ENCODE measurements around the gene ATOH1. TPM values are rescaled to one million over a fixed set of nuclear protein-coding genes. Genes with fewer than 3 reads are reported as not detected.

ATOH1 gene, protein sequence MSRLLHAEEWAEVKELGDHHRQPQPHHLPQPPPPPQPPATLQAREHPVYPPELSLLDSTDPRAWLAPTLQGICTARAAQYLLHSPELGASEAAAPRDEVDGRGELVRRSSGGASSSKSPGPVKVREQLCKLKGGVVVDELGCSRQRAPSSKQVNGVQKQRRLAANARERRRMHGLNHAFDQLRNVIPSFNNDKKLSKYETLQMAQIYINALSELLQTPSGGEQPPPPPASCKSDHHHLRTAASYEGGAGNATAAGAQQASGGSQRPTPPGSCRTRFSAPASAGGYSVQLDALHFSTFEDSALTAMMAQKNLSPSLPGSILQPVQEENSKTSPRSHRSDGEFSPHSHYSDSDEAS
- total RNA-seq = not detected

DNA sequence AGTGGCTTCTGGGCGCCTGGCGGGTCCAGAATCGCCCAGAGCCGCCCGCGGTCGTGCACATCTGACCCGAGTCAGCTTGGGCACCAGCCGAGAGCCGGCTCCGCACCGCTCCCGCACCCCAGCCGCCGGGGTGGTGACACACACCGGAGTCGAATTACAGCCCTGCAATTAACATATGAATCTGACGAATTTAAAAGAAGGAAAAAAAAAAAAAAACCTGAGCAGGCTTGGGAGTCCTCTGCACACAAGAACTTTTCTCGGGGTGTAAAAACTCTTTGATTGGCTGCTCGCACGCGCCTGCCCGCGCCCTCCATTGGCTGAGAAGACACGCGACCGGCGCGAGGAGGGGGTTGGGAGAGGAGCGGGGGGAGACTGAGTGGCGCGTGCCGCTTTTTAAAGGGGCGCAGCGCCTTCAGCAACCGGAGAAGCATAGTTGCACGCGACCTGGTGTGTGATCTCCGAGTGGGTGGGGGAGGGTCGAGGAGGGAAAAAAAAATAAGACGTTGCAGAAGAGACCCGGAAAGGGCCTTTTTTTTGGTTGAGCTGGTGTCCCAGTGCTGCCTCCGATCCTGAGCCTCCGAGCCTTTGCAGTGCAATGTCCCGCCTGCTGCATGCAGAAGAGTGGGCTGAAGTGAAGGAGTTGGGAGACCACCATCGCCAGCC is at the start of gene ATOH1:
TSS of gene ATOH1 (plus strand) at position 422 of the 663 bp plus-strand sequence. CDS start at position 596, 174 bp downstream.
- DNase-seq = no peak

DNA sequence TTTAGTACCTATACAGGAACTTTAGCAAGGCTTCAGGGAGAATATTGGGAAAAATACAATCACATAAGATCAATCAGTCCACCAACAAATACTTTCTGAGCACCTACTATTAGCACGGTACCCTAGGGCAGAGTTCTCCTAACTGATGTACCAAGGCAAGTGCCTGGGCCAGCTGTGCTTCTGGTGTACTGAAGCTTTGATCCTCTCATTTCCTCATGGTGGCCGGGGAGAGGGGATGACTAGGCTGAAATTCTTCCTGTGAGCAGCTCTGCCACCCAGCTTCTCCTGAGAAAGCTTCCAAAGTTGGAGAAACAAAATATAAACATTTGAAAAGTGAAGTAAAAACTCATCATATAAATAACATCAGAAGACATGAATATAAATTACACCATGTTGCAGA is 49.3 kb upstream of the ATOH1 start:
- no peak for DNase-seq

DNA sequence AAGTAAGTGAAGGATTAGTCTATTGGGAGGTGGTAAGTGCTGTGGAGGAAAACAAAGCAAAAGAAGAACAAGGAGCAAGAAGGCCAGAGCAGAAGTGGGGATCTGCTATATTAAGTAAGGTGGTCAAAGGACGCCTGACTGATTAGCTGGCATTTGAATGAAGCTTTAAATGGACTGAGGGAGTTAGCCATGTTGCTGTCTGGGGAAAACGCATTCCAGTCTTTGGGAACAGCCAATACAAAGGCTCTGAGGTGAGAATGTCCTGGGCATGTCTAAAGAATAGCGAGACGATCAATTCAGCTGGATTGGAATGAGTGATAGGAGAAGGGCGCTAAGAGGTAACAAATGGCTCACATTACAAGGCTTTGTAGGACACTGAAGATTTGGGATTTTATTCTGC is 48.5 kb upstream of the ATOH1 start:
- no peak for DNase-seq

DNA sequence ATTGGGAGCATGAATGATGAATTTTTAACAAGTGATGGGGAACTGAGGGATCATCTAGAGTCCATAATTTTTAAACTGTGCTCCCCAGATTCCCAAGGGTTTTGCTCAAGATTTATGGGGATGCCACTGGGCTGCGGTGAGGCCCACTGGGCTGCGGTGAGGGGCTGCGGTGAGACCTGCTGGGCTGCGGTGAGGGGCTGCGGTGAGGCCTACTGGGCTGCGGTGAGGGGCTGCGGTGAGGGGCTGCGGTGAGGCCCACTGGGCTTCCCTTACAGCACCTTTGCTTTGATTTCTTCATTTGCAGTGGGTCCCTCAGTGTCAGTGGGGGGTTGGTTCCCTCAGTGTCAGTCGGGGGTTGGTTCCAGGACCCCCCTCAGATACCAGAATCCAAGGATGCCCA is 47.4 kb upstream of the ATOH1 start:
- DNase-seq = no peak

DNA sequence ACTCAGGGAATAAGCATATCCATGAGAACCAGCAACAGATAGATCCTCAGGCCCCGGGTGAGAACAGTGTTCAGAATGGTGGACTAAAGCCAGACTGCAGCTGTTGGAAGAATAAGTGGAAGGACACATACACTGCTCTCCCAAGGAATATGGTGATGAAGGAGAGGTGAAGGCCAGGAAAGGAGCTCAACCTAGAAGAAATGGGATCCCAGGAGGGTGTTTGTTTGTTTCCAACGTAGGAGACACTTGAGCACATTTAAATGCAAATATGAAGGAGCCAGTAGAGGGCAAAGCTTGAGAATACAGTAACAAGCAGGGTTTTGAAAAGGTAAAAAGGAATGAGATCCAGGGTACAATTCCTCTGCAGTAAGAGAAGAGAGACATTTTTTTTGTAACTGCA is 42.4 kb upstream of the ATOH1 start:
- no peak for DNase-seq

DNA sequence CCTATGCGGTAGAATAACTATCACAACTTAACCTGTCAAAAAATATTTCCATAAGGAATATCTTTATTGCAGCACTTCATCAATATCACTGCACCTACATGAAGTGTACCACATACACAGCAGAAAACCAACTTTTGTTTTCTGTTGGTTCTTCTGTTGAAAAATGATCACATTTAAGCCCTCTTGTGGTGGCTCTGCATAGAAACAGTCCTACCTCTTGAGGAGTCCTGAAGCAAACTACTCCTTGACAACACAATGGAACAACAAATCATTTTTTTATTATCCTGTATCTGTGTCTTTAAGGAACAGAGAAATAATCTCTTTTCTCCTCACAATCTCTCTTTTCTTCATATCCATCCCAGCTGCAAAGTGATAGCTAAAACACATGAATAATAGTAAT is 39.8 kb upstream of the ATOH1 start:
- no peak for DNase-seq

DNA sequence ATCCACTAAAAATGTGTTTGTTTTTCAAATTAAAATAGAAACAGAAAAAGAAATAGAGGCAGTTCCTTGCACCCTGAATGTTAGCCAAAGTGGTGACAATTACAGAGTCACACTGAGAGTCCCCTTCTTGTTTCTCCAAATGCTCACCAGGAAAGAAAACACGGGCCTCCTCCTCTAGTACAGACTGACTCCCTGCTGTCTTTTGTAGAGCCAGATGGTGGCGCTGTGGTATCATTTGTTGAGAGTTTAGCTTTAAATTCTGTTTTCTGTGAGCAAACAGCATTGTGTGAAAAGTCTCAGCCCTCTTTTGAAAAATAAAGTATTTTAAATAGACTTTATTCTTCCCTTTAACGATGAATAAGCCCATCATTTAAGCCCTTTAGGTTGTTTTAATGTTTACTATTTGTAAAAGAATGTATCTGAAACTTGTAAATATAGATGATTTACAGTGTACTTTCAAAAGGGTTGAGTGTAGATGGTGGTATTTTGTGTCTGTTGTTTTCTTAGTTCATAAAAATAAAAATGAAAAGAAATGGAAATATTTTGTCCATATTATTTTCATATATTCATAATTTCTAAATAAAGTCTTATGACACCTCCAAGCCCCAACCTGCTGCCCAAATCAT is 36.9 kb upstream of the ATOH1 start:
- no peak for DNase-seq

DNA sequence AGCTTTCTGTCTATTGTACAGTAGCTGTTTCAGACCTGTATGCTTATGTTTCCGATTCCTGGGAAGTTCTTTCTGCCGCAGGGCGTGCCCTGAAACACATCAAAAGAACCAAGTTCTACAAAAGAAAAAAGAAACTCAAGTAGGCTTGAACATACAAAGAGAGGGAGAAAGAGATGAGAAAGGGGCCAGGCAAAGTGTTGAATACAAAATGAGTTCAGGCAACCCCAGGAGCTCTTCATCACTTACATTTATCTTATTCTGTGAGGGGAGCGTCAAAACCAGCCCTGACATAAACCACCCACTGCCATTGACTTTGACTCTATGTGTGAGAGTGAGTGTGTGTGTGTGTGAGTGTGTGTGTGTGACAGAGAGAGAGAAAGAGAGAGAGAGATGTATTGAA is 26.5 kb upstream of the ATOH1 start:
- DNase-seq = no peak

DNA sequence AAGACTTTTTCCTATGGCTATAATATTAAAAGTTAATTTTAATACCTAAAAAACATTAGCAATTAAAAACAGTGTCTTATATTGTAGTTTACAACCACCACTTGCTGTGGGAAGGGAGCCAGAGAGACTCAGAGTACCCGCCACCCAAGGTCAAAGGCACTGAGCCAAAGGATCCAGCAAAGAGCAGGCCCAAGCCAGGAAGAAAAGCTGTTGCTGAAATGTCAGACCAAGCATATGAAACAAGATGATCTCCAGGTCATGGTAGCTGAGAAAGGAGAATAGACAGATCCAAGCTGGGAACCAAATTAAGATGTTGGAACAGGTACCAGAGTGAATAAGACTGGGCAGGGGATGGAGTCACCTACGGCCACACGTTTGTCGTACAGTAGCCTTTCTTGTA is 18.8 kb upstream of the ATOH1 start:
- DNase-seq = no peak

DNA sequence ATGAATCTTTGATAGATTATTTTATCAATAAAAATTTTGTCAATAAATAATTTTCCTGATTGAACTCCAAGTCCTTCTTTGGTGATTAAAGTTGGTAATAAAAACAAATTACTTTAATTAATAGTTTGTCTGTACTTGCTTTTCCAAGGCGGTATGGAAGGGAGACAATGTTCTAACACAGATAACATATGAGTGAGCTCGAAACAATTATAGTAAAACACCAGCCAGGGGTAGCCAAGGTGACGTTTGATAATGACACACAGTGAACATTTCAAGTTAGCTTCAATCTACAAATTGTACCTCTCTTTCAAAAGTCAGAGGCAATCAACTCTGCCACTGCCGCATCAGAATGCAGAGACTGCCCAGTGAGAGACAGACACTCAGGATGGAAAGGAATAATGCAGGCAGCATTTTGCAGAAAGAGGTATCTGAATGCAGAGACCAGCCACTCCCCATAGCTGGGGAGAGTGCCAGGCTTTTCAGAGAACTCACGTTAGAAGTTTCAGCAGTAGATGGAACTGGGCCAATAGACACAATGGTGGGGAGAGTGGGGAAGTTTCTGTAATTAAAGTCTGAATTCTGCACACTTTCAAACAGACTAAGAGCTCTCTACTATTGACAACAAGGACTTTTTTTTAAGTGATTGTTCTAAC is 18.1 kb upstream of the ATOH1 start:
- no peak for DNase-seq

DNA sequence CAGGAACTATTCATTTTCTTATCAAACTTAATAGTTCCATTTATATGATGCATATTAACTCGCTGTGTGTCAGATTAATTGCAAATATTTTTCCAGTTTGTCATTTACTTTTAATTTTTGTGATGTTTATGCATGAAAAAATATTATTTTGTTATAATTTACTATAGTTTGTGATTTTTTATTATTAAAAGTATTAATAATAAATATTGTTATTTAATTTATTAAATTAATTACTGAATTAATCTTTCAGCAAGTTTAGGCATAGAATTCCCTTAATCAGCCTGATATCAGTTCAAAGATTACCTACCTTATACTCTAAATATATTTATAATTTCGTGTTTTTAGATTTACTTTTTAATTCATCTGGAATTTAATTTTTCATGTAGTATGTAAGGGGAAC is 15.5 kb upstream of the ATOH1 start:
- DNase-seq = no peak

DNA sequence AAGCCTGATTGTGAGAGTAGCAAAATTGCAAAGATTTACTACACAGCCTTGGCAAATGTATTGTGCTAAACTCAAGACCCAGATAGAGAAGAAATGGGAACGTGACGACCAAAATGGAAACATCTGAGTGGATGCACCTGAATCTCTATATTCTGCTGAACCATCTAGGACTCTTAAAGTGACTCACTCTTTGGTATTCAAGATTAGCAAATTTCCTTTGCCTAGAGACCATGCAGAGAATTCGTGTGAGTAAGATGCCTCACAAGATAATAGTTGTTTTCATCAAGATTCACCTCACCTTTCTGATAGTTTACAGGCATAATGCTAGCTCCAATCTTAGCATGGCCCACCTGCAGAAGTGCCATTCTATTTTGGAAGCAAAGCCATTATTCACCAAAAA is 14.4 kb upstream of the ATOH1 start:
- no peak for DNase-seq

DNA sequence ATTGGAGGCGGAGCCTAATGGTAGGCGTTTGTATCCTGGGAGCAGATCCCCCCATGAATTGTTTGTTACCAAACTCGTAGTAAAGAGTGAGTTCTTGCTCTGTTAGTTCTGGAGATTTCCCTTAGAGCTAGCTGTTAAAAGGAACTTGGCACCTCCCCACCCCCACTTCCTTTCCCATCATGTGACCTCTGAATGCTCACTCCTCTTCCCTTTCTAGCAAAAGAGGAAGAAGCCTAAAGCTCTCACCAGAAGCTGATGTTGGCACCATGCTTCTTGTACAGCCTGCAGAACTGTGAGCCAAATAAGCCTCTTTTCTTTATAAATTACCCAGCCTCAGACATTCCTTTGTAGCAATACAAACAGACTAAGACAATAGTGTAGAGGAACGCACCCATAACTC is 13.8 kb upstream of the ATOH1 start:
- DNase-seq = no peak

DNA sequence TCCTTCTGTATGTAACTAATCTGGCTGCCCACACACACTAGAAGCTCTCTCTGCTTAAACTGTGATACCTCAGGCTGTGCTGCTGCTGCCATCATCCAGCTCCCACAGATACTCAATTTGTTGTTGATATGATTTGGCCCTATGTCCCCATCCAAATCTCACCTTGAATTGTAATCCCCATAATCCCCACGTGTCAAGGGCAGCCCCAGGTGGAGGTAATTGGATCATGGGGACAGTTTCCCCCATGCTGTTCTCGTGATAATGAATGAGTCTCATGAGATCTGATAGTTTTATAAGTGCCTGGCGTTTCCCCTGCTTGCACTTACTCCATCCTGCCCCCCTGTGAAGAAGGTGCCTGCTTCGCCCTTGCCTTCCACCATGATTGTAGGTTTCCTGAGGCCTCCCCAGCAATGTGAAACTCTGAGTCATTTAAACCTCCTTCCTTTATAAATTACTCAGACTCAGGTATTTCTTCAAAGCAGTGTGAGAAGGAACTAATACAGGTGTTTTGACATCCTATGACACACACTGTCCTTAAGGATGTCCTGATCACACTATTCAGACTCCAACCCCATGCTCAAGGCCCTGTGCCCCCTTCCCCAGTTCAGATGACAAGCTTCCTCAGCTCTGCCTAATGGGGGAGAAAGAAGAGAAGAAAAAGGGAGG is 2.9 kb upstream of the ATOH1 start:
- no peak for DNase-seq

DNA sequence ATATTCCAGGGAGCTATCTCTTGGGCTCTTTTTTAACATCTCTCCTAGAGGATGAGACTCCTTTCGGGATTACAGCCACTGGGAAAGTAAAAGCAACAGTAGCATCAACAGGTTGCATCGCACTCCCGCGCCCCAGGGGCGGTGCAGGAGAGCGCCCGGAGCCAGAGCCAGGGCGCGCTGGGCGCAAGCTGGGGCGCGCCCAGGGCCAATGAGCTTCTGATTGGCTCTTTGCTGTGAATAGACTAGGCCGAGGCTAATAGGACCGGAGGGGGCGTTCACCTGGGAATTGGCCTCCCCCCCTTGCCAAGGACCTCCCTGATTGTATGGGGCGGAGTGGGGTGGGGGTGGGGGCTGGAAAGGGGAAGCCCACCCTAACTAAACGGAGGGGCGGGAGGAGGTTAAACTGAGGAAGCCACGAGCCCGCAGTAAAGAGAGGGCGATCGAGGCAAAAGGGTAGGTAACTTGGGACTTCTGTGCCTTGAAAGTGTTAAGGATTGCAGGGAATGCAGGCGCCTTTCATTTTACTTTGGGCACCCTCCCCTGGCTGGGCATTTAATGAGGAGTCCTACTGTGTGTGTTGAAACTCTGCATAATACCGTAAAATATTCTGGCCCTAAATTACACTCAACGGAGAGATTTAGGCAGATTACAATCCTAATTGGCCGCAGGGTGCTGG is 1.1 kb upstream of the ATOH1 start:
- no peak for DNase-seq

DNA sequence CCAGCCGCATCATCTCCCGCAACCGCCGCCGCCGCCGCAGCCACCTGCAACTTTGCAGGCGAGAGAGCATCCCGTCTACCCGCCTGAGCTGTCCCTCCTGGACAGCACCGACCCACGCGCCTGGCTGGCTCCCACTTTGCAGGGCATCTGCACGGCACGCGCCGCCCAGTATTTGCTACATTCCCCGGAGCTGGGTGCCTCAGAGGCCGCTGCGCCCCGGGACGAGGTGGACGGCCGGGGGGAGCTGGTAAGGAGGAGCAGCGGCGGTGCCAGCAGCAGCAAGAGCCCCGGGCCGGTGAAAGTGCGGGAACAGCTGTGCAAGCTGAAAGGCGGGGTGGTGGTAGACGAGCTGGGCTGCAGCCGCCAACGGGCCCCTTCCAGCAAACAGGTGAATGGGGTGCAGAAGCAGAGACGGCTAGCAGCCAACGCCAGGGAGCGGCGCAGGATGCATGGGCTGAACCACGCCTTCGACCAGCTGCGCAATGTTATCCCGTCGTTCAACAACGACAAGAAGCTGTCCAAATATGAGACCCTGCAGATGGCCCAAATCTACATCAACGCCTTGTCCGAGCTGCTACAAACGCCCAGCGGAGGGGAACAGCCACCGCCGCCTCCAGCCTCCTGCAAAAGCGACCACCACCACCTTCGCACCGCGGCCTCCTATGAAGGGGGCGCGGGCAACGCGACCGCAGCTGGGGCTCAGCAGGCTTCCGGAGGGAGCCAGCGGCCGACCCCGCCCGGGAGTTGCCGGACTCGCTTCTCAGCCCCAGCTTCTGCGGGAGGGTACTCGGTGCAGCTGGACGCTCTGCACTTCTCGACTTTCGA is 654 bp downstream of the ATOH1 start:
- no peak for DNase-seq

DNA sequence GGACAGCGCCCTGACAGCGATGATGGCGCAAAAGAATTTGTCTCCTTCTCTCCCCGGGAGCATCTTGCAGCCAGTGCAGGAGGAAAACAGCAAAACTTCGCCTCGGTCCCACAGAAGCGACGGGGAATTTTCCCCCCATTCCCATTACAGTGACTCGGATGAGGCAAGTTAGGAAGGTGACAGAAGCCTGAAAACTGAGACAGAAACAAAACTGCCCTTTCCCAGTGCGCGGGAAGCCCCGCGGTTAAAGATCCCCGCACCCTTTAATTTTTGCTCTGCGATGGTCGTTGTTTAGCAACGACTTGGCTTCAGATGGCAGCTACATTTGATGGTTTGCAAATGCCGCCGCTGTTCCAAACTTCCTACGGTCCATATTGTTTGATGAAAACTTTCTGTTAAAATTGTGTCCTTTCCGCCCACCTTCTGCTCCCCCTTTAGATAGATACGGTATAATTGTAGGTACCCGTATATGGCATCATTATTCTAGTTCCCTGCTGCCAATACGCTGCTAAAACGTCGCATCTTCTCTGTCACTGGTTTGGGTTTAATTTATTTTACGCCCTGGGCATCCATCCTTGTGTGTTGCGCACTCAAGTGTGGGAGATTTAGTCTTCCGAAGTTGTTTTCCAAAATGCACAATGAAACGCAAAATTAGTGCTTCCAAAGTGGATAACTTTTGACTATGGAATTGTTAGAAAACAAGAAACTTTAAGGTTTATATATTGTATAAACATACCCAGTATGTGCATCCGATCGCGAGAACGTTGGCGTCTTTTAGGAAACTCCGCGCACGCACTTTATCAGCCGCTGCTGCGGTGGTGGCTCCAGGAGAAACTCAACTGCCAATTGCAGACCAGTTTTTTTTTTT is 1.5 kb downstream of the ATOH1 start:
- DNase-seq = no peak

DNA sequence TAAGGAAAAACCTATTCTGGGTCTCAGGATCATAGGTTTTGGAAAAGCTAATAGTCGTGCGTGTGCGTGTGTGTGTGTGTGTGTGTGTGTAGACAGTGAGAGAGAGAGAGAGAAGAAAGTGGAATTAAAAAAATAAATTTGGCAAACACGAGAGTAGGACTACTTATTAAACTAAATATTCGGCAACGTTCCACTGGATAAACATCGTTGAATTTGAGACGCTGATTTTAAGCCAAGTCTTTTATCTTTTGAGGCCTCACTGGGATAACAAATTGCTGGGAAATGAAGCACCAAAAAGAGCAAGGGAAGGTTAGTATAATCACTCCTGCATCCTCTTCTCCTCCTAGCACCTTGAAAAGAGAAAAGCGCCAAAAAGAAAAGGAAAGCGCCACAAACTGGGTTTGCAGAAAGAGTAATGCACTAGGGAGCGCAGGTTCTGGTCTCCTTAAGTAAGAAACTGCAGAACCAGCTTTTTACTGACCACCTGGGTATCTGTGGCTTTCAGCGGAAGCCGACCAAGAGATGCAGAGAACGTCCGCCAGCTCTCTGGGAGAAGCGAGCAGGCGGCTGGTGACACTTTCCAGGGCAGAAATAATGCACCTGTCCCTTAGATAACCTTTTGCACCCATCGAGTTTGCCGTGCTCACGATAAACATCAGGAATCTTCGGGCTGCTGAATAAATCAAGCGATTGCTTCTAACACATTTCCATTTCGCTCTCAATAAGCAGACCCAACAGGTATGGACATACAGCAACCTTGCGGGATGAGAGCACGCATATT is 3.4 kb downstream of the ATOH1 start:
- DNase-seq = no peak

DNA sequence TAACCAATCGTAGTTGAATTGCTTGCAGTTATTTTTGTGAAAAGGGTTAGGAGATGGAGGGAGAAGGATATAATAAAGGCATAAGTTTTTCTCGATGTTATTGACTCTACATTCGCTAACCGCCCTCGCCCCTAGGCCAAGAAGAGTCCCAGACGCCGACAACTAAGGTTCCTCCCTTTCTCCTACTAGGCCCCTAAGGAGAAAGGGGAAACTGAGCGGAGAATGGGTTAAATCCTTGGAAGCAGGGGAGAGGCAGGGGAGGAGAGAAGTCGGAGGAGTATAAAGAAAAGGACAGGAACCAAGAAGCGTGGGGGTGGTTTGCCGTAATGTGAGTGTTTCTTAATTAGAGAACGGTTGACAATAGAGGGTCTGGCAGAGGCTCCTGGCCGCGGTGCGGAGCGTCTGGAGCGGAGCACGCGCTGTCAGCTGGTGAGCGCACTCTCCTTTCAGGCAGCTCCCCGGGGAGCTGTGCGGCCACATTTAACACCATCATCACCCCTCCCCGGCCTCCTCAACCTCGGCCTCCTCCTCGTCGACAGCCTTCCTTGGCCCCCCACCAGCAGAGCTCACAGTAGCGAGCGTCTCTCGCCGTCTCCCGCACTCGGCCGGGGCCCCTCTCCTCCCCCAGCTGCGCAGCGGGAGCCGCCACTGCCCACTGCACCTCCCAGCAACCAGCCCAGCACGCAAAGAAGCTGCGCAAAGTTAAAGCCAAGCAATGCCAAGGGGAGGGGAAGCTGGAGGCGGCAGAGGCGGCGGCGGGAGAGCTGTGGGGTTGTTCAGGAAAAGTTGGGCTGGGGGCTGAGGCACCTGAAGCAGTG is 5.9 kb downstream of the ATOH1 start:
- no peak for DNase-seq
